ENCODE data around the gene SPRYD3.

DNA sequence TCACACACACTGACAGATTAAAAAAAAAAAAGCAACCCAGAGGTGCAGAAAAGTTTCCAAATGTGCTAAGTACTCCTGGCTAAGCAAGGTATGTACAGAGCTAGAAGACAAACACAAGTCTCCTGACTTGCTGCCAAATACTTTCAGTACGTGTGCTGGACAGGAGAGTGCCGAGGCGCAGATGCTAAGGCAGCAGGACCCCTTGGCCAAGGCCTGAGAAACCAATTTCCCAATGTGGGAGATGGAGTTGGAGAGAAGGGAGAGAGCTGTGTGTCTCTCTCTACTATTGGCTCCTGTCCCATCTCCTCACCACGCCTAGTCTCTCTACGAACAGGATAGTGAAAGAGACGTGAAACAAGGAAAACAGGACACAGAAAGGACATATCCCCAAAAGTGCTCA lies 5.3 kb downstream of the SPRYD3 start:
- TF ChIP-seq, protein P1, sequence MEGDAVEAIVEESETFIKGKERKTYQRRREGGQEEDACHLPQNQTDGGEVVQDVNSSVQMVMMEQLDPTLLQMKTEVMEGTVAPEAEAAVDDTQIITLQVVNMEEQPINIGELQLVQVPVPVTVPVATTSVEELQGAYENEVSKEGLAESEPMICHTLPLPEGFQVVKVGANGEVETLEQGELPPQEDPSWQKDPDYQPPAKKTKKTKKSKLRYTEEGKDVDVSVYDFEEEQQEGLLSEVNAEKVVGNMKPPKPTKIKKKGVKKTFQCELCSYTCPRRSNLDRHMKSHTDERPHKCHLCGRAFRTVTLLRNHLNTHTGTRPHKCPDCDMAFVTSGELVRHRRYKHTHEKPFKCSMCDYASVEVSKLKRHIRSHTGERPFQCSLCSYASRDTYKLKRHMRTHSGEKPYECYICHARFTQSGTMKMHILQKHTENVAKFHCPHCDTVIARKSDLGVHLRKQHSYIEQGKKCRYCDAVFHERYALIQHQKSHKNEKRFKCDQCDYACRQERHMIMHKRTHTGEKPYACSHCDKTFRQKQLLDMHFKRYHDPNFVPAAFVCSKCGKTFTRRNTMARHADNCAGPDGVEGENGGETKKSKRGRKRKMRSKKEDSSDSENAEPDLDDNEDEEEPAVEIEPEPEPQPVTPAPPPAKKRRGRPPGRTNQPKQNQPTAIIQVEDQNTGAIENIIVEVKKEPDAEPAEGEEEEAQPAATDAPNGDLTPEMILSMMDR (IDR thresholded peaks at IDR 0.05), result no peak
- TF ChIP-seq POLR2AphosphoS5 (IDR thresholded peaks at IDR 0.05) (no peak), POLR2A (IDR thresholded peaks at IDR 0.05) (no peak)

All from transverse colon (tissue), 4 donors.